Fibroblast of lung (primary cell): ENCODE results near the gene FAM20C. TPM values are rescaled to one million over a fixed set of nuclear protein-coding genes. Genes with fewer than 3 reads are reported as not detected.

Source experiments
- DNase-seq, 2 donors: peaks; one replicate each; pipeline versions ENCODE4 v3.0.0 to v3.0.0-alpha.2; 2010; ENCODE audit warnings: low read depth in 2 of 2
- H2AFZ ChIP-seq: 2 replicates; pipeline ENCODE4 v1.5.1; 2012; ENCODE audit warnings: low read length, control low read depth, inconsistent platforms
- H3K27ac ChIP-seq: 2 replicates; pipeline ENCODE4 v1.5.1; 2011; ENCODE audit warnings: low read length, control low read depth; ENCODE audit not compliant: insufficient read depth
- H3K27me3 ChIP-seq: 2 replicates; pipeline ENCODE4 v1.5.1; 2011; ENCODE audit warnings: mild to moderate bottlenecking, low read length; ENCODE audit not compliant: control insufficient read depth, insufficient read depth
- H3K36me3 ChIP-seq: 2 replicates; pipeline ENCODE4 v1.5.1; 2011; ENCODE audit warnings: low read length; ENCODE audit not compliant: control insufficient read depth, insufficient read depth
- H3K4me1 ChIP-seq: 2 replicates; pipeline ENCODE4 v1.5.1; 2011; ENCODE audit warnings: low read length; ENCODE audit not compliant: control insufficient read depth, insufficient read depth; ENCODE audit errors: extremely low read depth
- H3K4me2 ChIP-seq: 2 replicates; pipeline ENCODE4 v1.5.1; 2011; ENCODE audit warnings: low read length, control low read depth; ENCODE audit not compliant: insufficient read depth; ENCODE audit errors: extremely low read depth
- H3K4me3 ChIP-seq, 4 experiments: fragments of 200-600 bp in 1 of 4; sonication (generic) in 1 of 4; replicated peaks in 1 of 4; 2 replicates each; pipeline ENCODE4 v1.5.1; 2011 to 2016; ENCODE audit warnings: low read length in 4 of 4, low read depth in 3 of 4, mild to moderate bottlenecking in 3 of 4, control low read depth in 2 of 4, inconsistent platforms in 1 of 4, mixed read lengths in 1 of 4; ENCODE audit not compliant: insufficient read depth in 1 of 4; ENCODE audit errors: control extremely low read depth in 1 of 4
- H3K79me2 ChIP-seq: 2 replicates; pipeline ENCODE4 v1.5.1; 2012; ENCODE audit warnings: mild to moderate bottlenecking, low read length, inconsistent platforms; ENCODE audit not compliant: control insufficient read depth, insufficient read depth
- H3K9ac ChIP-seq: 2 replicates; pipeline ENCODE4 v1.5.1; 2011; ENCODE audit warnings: mild to moderate bottlenecking, low read length, control low read depth; ENCODE audit not compliant: insufficient read depth
- H3K9me3 ChIP-seq: 2 replicates; pipeline ENCODE4 v1.5.1; 2012; ENCODE audit warnings: low read depth, low read length; ENCODE audit not compliant: control insufficient read depth, insufficient read depth
- H4K20me1 ChIP-seq: 2 replicates; pipeline ENCODE4 v1.5.1; 2011; ENCODE audit warnings: low read length; ENCODE audit not compliant: control insufficient read depth, insufficient read depth; ENCODE audit errors: extremely low read depth
- CTCF ChIP-seq, 2 donors: IDR thresholded peaks in 1 of 2; conservative IDR thresholded peaks in 1 of 2; 1 replicate in 1 of 2; 2 replicates in 1 of 2; pipeline ENCODE4 v1.5.1; 2011 to 2012; ENCODE audit warnings: low read length in 2 of 2, control low read depth in 1 of 2, inconsistent platforms in 1 of 2, low read depth in 1 of 2, mild to moderate bottlenecking in 1 of 2
- EZH2 ChIP-seq: IDR thresholded peaks from 2 replicates; pipeline ENCODE4 v1.5.1; 2012; ENCODE audit warnings: low read length, control low read depth, mild to moderate bottlenecking; ENCODE audit errors: missing control alignments
- polyA plus RNA-seq, 2 donors: library from polyadenylated mRNA; depleted of rRNA in 1 of 2; stranded (reverse) in 1 of 2; unstranded in 1 of 2; fragments of >200 nt; gene quantifications; 2 replicates each; pipeline ENCODE4 v1.2.1, GENCODE V29; 2011 to 2012; ENCODE audit warnings: missing spikeins in 1 of 2
- total RNA-seq: library from RNA; depleted of rRNA; stranded (reverse); fragments of >200 nt; gene quantifications from 2 replicates; pipeline ENCODE4 v1.2.1, GENCODE V29; 2014

Gene FAM20C
- total and polyA plus RNA-seq, 2 donors (not counting 1 experiment from before 2014, with no cell fraction given) = 31.8 to 70.7 TPM

GRCh38 chr7:189719-190118, 2.7 kb upstream of the FAM20C start:
- Histone ChIP-seq H3K4me3 (no peak overlapping the region), H3K79me2 (peaks cover 19% of the 10 kb centered on the region), H2AFZ (no peak overlapping the region), H3K27ac (no peak overlapping the region), H3K36me3 (no peaks in the 10 kb centered on the region), H4K20me1 (no peaks in the 10 kb centered on the region), H3K4me1 (peaks cover 7% of the 10 kb centered on the region), H3K4me2 (no peak overlapping the region), H3K9me3 (no peaks in the 10 kb centered on the region), H3K9ac (no peak overlapping the region), H3K27me3 (no peaks in the 10 kb centered on the region)
- DNase-seq = no peak
- TF ChIP-seq EZH2 = no peak
- TF ChIP-seq CTCF (conservative IDR thresholded peaks at IDR 0.05 in 1 of 2, IDR thresholded peaks at IDR 0.05 in 1 of 2; ENCODE audit: low read depth in 1 of 2, low read length in 2 of 2) = no peak

GRCh38 chr7:190196-190595, 2.2 kb upstream of the FAM20C start:
- H3K27me3 ChIP-seq = no peaks in the 10 kb centered on the region
- no peak overlapping the region for H3K27ac ChIP-seq
- H3K79me2 ChIP-seq = peaks cover 24% of the 10 kb centered on the region
- H4K20me1 ChIP-seq = no peaks in the 10 kb centered on the region
- no peak overlapping the region for H3K4me3 ChIP-seq
- H3K4me1 ChIP-seq = peaks cover 7% of the 10 kb centered on the region
- H2AFZ ChIP-seq = no peak overlapping the region
- H3K4me2 ChIP-seq = no peak overlapping the region
- no peak for DNase-seq
- H3K36me3 ChIP-seq = no peaks in the 10 kb centered on the region
- no peak overlapping the region for H3K9ac ChIP-seq
- no peaks in the 10 kb centered on the region for H3K9me3 ChIP-seq
- TF ChIP-seq CTCF (conservative IDR thresholded peaks at IDR 0.05 in 1 of 2, IDR thresholded peaks at IDR 0.05 in 1 of 2; ENCODE audit: low read depth in 1 of 2, low read length in 2 of 2) (no peak), EZH2 (no peak)

GRCh38 chr7:191105-191980, 1.0 kb upstream of the FAM20C start:
- H3K36me3 ChIP-seq = peaks cover 8% of the 10 kb centered on the region
- peaks cover 14% of the 10 kb centered on the region for H3K4me1 ChIP-seq
- H3K9ac ChIP-seq = peak overlapping the region; percentile 38
- H3K4me3 ChIP-seq = peak overlapping the region in 2 of 4 experiments; percentile 47 to 66
- H3K4me2 ChIP-seq = peak overlapping the region; percentile 13
- no peaks in the 10 kb centered on the region for H3K9me3 ChIP-seq
- peak; percentile 90 to 95 for DNase-seq
- H3K27ac ChIP-seq = peak overlapping the region; percentile 75
- H3K27me3 ChIP-seq = no peaks in the 10 kb centered on the region
- H2AFZ ChIP-seq = no peak overlapping the region
- peaks cover 36% of the 10 kb centered on the region for H3K79me2 ChIP-seq
- TF ChIP-seq EZH2 (no peak), CTCF (conservative IDR thresholded peaks at IDR 0.05 in 1 of 2, IDR thresholded peaks at IDR 0.05 in 1 of 2; ENCODE audit: low read depth in 1 of 2, low read length in 2 of 2) (no peak)
- peaks cover 2% of the 10 kb centered on the region for H4K20me1 ChIP-seq
